ENCODE measurements around the gene DEGS2.

DNA sequence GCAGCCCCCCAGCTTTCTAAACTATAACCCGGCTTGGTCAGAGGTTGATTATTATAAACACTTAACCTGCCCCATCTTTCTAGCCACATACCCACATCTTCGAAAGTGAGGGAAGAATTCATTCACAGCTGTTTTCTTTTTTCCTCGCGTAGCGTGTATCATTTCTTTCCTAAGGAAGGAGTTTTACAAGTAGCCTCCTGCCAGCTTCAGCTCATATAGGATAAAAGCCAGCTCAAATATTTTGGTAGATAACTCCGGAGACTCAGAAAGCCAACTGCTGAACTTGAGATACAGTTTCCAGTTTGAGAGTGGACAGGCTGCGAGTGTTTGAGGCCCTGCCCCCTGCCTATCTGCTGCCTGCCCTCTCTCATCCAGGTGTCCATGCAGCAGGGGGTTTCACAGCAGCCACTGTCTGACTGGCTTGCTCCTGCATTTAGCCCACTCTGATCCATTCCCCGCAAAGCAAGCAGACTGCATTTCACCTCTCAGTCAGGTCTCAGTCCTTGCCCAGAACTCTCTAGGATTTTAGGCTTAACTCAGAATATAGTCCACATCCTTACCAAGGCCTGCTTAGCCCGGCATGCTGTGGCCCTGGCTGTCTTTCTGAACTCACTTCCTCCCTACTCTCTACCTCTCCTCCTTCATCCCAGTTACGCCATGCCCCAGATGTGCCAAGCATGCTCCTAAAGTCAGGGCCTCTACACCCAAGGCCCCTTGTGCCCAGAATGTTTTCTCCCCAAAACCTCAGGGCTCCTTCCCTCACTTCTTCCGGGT lies 47.3 kb downstream of the DEGS2 start:
- TF ChIP-seq, protein P1, sequence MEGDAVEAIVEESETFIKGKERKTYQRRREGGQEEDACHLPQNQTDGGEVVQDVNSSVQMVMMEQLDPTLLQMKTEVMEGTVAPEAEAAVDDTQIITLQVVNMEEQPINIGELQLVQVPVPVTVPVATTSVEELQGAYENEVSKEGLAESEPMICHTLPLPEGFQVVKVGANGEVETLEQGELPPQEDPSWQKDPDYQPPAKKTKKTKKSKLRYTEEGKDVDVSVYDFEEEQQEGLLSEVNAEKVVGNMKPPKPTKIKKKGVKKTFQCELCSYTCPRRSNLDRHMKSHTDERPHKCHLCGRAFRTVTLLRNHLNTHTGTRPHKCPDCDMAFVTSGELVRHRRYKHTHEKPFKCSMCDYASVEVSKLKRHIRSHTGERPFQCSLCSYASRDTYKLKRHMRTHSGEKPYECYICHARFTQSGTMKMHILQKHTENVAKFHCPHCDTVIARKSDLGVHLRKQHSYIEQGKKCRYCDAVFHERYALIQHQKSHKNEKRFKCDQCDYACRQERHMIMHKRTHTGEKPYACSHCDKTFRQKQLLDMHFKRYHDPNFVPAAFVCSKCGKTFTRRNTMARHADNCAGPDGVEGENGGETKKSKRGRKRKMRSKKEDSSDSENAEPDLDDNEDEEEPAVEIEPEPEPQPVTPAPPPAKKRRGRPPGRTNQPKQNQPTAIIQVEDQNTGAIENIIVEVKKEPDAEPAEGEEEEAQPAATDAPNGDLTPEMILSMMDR (IDR thresholded peaks at IDR 0.05; ENCODE audit: low read length): no peak
- TF ChIP-seq EZH2 (optimal IDR thresholded peaks at IDR 0.05; ENCODE audit: low read depth, low read length) (no peak), EZH2phosphoT487 (IDR thresholded peaks at IDR 0.05; ENCODE audit: low read length) (no peak)
